Measurements from ENCODE around the gene KCNH2. TPM values are rescaled to one million over a fixed set of nuclear protein-coding genes. Genes with fewer than 3 reads are reported as not detected.
"Not testable (repeated sequence)": the region's sequence is repeated elsewhere in the genome, so short reads cannot be mapped to it uniquely, and the experiment has no call there.

The KCNH2 gene
- total and polyA plus RNA-seq, 4 donors = 0.43 to 2.0 (median 1.3) TPM

GRCh38 chr7:150910996-150911422 is 67.1 kb downstream of the KCNH2 start:
- no peak for ATAC-seq (ENCODE audit: insufficient read depth, low FRiP score)
- H3K9ac ChIP-seq (ENCODE audit: insufficient read depth in 1 of 2, low read length in 2 of 2) = no peak overlapping the region
- 51 to 53% methylated on average over 12 of the region's 12 CpGs for WGBS, 2 donors

GRCh38 chr7:150910305-150910995 is 67.7 kb downstream of the KCNH2 start:
- peaks cover 0 to 14% (median 10%) of the 10 kb centered on the region in 3 donors for H3K27me3 ChIP-seq (ENCODE audit: control insufficient read depth in 3 of 3, insufficient read depth in 3 of 3, low read length in 2 of 3)
- not testable (repeated sequence) for DNase-seq; H3K4me1 ChIP-seq (ENCODE audit: control insufficient read depth in 5 of 5, insufficient read depth in 5 of 5, low read length in 5 of 5); H3K27ac ChIP-seq (ENCODE audit: low read depth in 1 of 2, low read length in 1 of 2); H3K9ac ChIP-seq (ENCODE audit: insufficient read depth in 1 of 2, low read length in 2 of 2); ATAC-seq (ENCODE audit: insufficient read depth, low FRiP score); H3K9me3 ChIP-seq (ENCODE audit: control insufficient read depth in 4 of 4, insufficient read depth in 3 of 4, low read length in 3 of 4); H3K4me3 ChIP-seq; H3K36me3 ChIP-seq (ENCODE audit: control insufficient read depth in 4 of 4, insufficient read depth in 4 of 4, low read length in 4 of 4)
- 67 to 73% methylated on average over 8 of the region's 8 CpGs for WGBS, 2 donors

More at GRCh38 chr7:150910996-150911422, 67.1 kb downstream of the KCNH2 start:
- no peak for DNase-seq
- Histone ChIP-seq H3K36me3 (ENCODE audit: control insufficient read depth in 4 of 4, insufficient read depth in 4 of 4, low read length in 4 of 4) (no peaks in the 10 kb centered on the region), H3K27ac (ENCODE audit: low read depth in 1 of 2, low read length in 1 of 2) (no peak overlapping the region), H3K4me1 (ENCODE audit: control insufficient read depth in 5 of 5, insufficient read depth in 5 of 5, low read length in 5 of 5) (no peaks in the 10 kb centered on the region), H3K9me3 (ENCODE audit: control insufficient read depth in 4 of 4, insufficient read depth in 3 of 4, low read length in 3 of 4) (no peaks in the 10 kb centered on the region), H3K4me3 (no peak overlapping the region), H3K27me3 (ENCODE audit: control insufficient read depth in 3 of 3, insufficient read depth in 3 of 3, low read length in 2 of 3) (peaks cover 0 to 14% (median 10%) of the 10 kb centered on the region in 3 donors)
- TF ChIP-seq CTCF (IDR thresholded peaks at IDR 0.05; ENCODE audit: control extremely low read depth, extremely low read depth) = no peak

- ATAC-seq (ENCODE audit: insufficient read depth, low FRiP score) = no peak
Observed at GRCh38 chr7:150909200-150909995, 68.7 kb downstream of the KCNH2 start.

More at GRCh38 chr7:150909200-150909995, 68.7 kb downstream of the KCNH2 start:
- H3K27ac ChIP-seq (ENCODE audit: low read depth in 1 of 2, low read length in 1 of 2) = no peak overlapping the region
- H3K4me3 ChIP-seq = no peak overlapping the region
- 45 to 50% methylated on average over 8 of the region's 8 CpGs for WGBS, 2 donors
- no peaks in the 10 kb centered on the region for H3K9me3 ChIP-seq (ENCODE audit: control insufficient read depth in 4 of 4, insufficient read depth in 3 of 4, low read length in 3 of 4)
- DNase-seq = no peak
- no peaks in the 10 kb centered on the region for H3K36me3 ChIP-seq (ENCODE audit: control insufficient read depth in 4 of 4, insufficient read depth in 4 of 4, low read length in 4 of 4)
- no peak for TF ChIP-seq CTCF (IDR thresholded peaks at IDR 0.05; ENCODE audit: control extremely low read depth, extremely low read depth)
- no peak overlapping the region for H3K9ac ChIP-seq (ENCODE audit: insufficient read depth in 1 of 2, low read length in 2 of 2)
- peaks cover 0 to 14% (median 10%) of the 10 kb centered on the region in 3 donors for H3K27me3 ChIP-seq (ENCODE audit: control insufficient read depth in 3 of 3, insufficient read depth in 3 of 3, low read length in 2 of 3)
- H3K4me1 ChIP-seq (ENCODE audit: control insufficient read depth in 5 of 5, insufficient read depth in 5 of 5, low read length in 5 of 5) = no peaks in the 10 kb centered on the region

Measured in lung (tissue), 12 donors.